Endothelial cell of umbilical vein (primary cell): ENCODE results near the gene FRS2. TPM values are rescaled to one million over a fixed set of nuclear protein-coding genes. Genes with fewer than 3 reads are reported as not detected.

Source experiments
- BruUV-seq: library from RNA; stranded (reverse); fragments of 400-500 nt; replicated peaks from 2 replicates; lab custom pipeline; 2021; lab: Mats Ljungman, UMichigan
- CTCF ChIA-PET: fragments of 300-600, 350-600 bp; sonication (Branson Sonifier 250); formaldehyde crosslinking; loops from one replicate; lab custom pipeline; 2021; ENCODE audit warnings: antibody characterized with exemption, inconsistent platforms; lab: Charles Lee
- POLR2A ChIA-PET: fragments of 300-600, 350-600 bp; sonication (Branson Sonifier 250); formaldehyde crosslinking; loops from one replicate; lab custom pipeline; 2021; ENCODE audit warnings: antibody characterized with exemption, inconsistent platforms; lab: Charles Lee
- DNase-seq: peaks from one replicate; pipeline ENCODE4 v3.0.0-alpha.2; 2011; ENCODE audit warnings: low read depth, low spot score
- FAIRE-seq: peaks from 2 replicates; lab custom pipeline; 2011; peaks lifted over from hg19 to GRCh38; lab: Jason Lieb, UNC
- H2AFZ ChIP-seq: 2 replicates; pipeline ENCODE4 v1.6.0; 2012; ENCODE audit warnings: low read depth, low read length, control low read depth, inconsistent platforms
- H3K27ac ChIP-seq: 2 replicates; pipeline ENCODE4 v1.5.1; 2011; ENCODE audit warnings: low read depth, mild to moderate bottlenecking, control low read depth, low read length, moderate library complexity; ENCODE audit not compliant: insufficient read depth
- H3K27me3 ChIP-seq, 2 experiments: 2 replicates each; pipeline versions ENCODE4 v1.6.0 to v1.6.1; 2011; ENCODE audit warnings: low read length in 2 of 2, mixed read lengths in 1 of 2; ENCODE audit not compliant: control insufficient read depth in 2 of 2, insufficient read depth in 2 of 2
- H3K36me3 ChIP-seq, 2 experiments: 2 replicates in 1 of 2; 3 replicates in 1 of 2; pipeline ENCODE4 v1.5.1; 2011; ENCODE audit warnings: low read length in 2 of 2, mild to moderate bottlenecking in 1 of 2, moderate library complexity in 1 of 2; ENCODE audit not compliant: control insufficient read depth in 2 of 2, insufficient read depth in 2 of 2; ENCODE audit errors: extremely low read depth in 1 of 2
- H3K4me1 ChIP-seq: 3 replicates; pipeline ENCODE4 v1.5.1; 2011; ENCODE audit warnings: mild to moderate bottlenecking, low read length; ENCODE audit not compliant: control insufficient read depth, insufficient read depth; ENCODE audit errors: extremely low read depth
- H3K4me2 ChIP-seq: 2 replicates; pipeline ENCODE4 v1.6.1; 2011; ENCODE audit warnings: low read length, control low read depth, mixed read lengths; ENCODE audit not compliant: insufficient read depth
- H3K4me3 ChIP-seq, 3 experiments: fragments of 200-600 bp in 1 of 3; sonication (generic), shearing (Covaris generic) in 1 of 3; replicated peaks in 1 of 3; 2 replicates each; pipeline ENCODE4 v1.5.1; 2011 to 2016; ENCODE audit warnings: control low read depth in 3 of 3, low read length in 3 of 3, mild to moderate bottlenecking in 2 of 3, inconsistent platforms in 1 of 3, low read depth in 1 of 3, moderate library complexity in 1 of 3; ENCODE audit not compliant: insufficient read depth in 1 of 3
- H3K79me2 ChIP-seq: 2 replicates; pipeline ENCODE4 v1.6.0; 2012; ENCODE audit warnings: low read length, inconsistent platforms; ENCODE audit not compliant: control insufficient read depth, insufficient read depth
- H3K9ac ChIP-seq: replicated peaks from 2 replicates; pipeline ENCODE3; 2011; ENCODE audit warnings: low read length, control low read depth; ENCODE audit not compliant: insufficient read depth; ENCODE audit errors: extremely low read depth
- H3K9me1 ChIP-seq: replicated peaks from 3 replicates; pipeline ENCODE4 v1.6.0; 2011; ENCODE audit warnings: mild to moderate bottlenecking, low read length; ENCODE audit not compliant: control insufficient read depth, insufficient read depth; ENCODE audit errors: extremely low read depth
- H3K9me3 ChIP-seq: replicated peaks from 2 replicates; pipeline ENCODE4 v1.5.1; 2012; ENCODE audit warnings: low read length, inconsistent platforms; ENCODE audit not compliant: control insufficient read depth, insufficient read depth
- H4K20me1 ChIP-seq: replicated peaks from 2 replicates; pipeline ENCODE3; 2011; ENCODE audit warnings: mild to moderate bottlenecking, low read length; ENCODE audit not compliant: control insufficient read depth, insufficient read depth; ENCODE audit errors: extremely low read depth
- EZH2 ChIP-seq: IDR thresholded peaks from 2 replicates; pipeline ENCODE4 v1.6.1; 2012; ENCODE audit warnings: borderline replicate concordance, low read depth, mild to moderate bottlenecking, moderate library complexity, low read length, inconsistent platforms; ENCODE audit not compliant: severe bottlenecking
- FOS ChIP-seq: IDR thresholded peaks from 2 replicates; pipeline ENCODE4 v1.6.1; 2011; ENCODE audit warnings: mild to moderate bottlenecking, low read length, moderate library complexity, borderline replicate concordance; ENCODE audit not compliant: insufficient read depth
- GATA2 ChIP-seq: IDR thresholded peaks from 2 replicates; pipeline ENCODE4 v1.7.0; 2011; ENCODE audit warnings: low read depth, mild to moderate bottlenecking, moderate library complexity, mixed read lengths, low read length; ENCODE audit not compliant: insufficient read length, insufficient read depth
- JUN ChIP-seq: IDR thresholded peaks from 2 replicates; pipeline ENCODE4 v1.6.1; 2011; ENCODE audit warnings: borderline replicate concordance, low read depth; ENCODE audit not compliant: insufficient read length, insufficient read depth
- MYC ChIP-seq: IDR thresholded peaks from one replicate; pipeline ENCODE4 v1.6.1; 2011; ENCODE audit warnings: mild to moderate bottlenecking, low read depth, low read length
- POLR2AphosphoS5 ChIP-seq: IDR thresholded peaks from 2 replicates; pipeline ENCODE4 v1.6.1; 2012; ENCODE audit warnings: low read depth, mild to moderate bottlenecking, control low read depth, low read length, moderate library complexity; ENCODE audit not compliant: insufficient read depth
- dilution Hi-C: fragments of 300-500 bp; cut with MboI; formaldehyde crosslinking; loops from one replicate; pipeline ENCODE4 v1.15.0; 2019; ENCODE audit warnings: low sequenced_read_pairs; ENCODE audit not compliant: extremely low pct_ligation_motif_present
- intact Hi-C: fragments of 100-400 bp; cut with micrococcal nuclease; formaldehyde crosslinking; loops from one replicate; pipeline ENCODE4 v1.10.0; 2022
- polyA plus RNA-seq, 4 experiments: library from polyadenylated mRNA; depleted of rRNA in 3 of 4; stranded (reverse) in 3 of 4; unstranded in 1 of 4; fragments of >200 nt; gene quantifications; 2 replicates each; pipeline versions ENCODE4 v1.2.1 to v1.2.3, GENCODE V29; 2011 to 2012; ENCODE audit warnings: missing spikeins in 1 of 4
- total RNA-seq: library from RNA; stranded (reverse); gene quantifications from 2 replicates; pipeline ENCODE4 v1.2.3, GENCODE V29; 2021
- TF ChIP-seq, protein P1 (sequence below), 2 donors: IDR thresholded peaks; 1 replicate in 1 of 2; 2 replicates in 1 of 2; pipeline ENCODE4 v1.5.1; 2011; ENCODE audit warnings: low read length in 2 of 2, mild to moderate bottlenecking in 2 of 2, moderate library complexity in 2 of 2, control low read depth in 1 of 2, inconsistent platforms in 1 of 2, low read depth in 1 of 2; ENCODE audit not compliant: insufficient read depth in 1 of 2; ENCODE audit errors: extremely low read depth in 1 of 2

The FRS2 gene
- total and polyA plus RNA-seq, 2 donors (not counting 3 experiments of a cell fraction or from before 2014, with no cell fraction given), result 6.3 to 15.5 TPM

DNA sequence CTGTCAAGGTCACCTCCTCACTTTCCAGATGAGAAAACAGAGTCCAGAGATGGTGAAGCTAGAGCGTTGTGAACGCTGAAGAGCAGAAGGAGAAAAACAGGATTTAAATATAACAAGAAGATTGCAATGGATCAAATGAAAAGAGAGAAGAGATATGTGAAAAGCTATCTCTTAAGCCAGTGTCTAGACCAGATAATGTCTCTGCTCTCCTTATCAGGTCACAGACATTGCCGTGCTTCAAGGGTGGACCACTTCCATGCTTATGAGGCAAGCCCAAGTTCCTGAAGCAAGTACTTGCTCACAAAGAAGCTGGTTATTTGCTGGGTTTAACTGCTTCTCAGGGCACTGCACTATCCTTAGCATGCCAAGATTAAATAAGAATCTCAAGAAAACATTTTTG lies 31.6 kb upstream of the FRS2 start:
- H3K9me3 ChIP-seq, result no peaks in the 10 kb centered on the region
- no peak overlapping the region for H2AFZ ChIP-seq
- H3K4me1 ChIP-seq, result peaks cover 6% of the 10 kb centered on the region
- no peaks in the 10 kb centered on the region for H3K36me3 ChIP-seq
- no peak overlapping the region for H3K9ac ChIP-seq
- no peaks in the 10 kb centered on the region for H3K9me1 ChIP-seq
- no peaks in the 10 kb centered on the region for H3K27me3 ChIP-seq
- H3K4me3 ChIP-seq, result no peak overlapping the region
- FAIRE-seq (no peak), DNase-seq (no peak)
- no peak overlapping the region for H3K4me2 ChIP-seq
- POLR2A ChIA-PET, result no interaction called here
- dilution Hi-C loops, result no loop called here
- no TSS peak for BruUV-seq
- CTCF ChIA-PET, result interaction anchor here (0.7 to 1.1 kb wide), 2 partner anchors 10 to 24 kb away, joined by 3 read pairs; no protein-coding TSS in a partner anchor
- intact Hi-C loops, result no loop called here
- TF ChIP-seq EZH2 (no peak), GATA2 (no peak), POLR2AphosphoS5 (no peak), JUN (no peak), FOS (no peak), MYC (no peak)
- TF ChIP-seq, protein P1, sequence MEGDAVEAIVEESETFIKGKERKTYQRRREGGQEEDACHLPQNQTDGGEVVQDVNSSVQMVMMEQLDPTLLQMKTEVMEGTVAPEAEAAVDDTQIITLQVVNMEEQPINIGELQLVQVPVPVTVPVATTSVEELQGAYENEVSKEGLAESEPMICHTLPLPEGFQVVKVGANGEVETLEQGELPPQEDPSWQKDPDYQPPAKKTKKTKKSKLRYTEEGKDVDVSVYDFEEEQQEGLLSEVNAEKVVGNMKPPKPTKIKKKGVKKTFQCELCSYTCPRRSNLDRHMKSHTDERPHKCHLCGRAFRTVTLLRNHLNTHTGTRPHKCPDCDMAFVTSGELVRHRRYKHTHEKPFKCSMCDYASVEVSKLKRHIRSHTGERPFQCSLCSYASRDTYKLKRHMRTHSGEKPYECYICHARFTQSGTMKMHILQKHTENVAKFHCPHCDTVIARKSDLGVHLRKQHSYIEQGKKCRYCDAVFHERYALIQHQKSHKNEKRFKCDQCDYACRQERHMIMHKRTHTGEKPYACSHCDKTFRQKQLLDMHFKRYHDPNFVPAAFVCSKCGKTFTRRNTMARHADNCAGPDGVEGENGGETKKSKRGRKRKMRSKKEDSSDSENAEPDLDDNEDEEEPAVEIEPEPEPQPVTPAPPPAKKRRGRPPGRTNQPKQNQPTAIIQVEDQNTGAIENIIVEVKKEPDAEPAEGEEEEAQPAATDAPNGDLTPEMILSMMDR (IDR thresholded peaks at IDR 0.05; ENCODE audit: extremely low read depth in 1 of 2, insufficient read depth in 1 of 2, low read depth in 1 of 2, low read length in 2 of 2), result no peak
- no peaks in the 10 kb centered on the region for H4K20me1 ChIP-seq
- no peaks in the 10 kb centered on the region for H3K79me2 ChIP-seq
- H3K27ac ChIP-seq, result no peak overlapping the region
